ENCODE results near the gene FUT1.

DNA sequence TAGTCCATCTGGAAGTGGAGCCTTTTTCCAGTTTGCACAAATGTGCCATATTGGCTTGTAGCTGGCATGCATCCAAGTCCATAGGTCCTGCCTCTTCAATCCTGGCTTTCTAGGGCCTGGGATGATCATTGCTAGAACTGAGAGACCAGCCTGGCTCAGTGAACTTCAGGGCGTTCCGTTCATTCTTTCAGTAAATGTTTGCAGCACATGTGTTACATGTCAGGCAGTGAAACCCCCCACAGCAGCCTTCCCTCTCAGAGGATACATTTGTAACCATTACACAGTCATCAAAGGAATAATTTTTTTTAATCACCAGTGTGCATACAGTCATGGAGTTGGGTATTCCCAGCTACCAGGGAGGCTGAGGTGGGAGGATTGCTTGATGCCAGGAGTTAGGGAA, 47.0 kb downstream of the FUT1 start:
- TF ChIP-seq, protein P1, sequence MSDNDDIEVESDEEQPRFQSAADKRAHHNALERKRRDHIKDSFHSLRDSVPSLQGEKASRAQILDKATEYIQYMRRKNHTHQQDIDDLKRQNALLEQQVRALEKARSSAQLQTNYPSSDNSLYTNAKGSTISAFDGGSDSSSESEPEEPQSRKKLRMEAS (IDR thresholded peaks at IDR 0.05) = no peak
- TF ChIP-seq SRF (IDR thresholded peaks at IDR 0.05; ENCODE audit: low read depth) (no peak), JUND (IDR thresholded peaks at IDR 0.05) (no peak), EZH2 (IDR thresholded peaks at IDR 0.05) (no peak), POLR2A (IDR thresholded peaks at IDR 0.05; ENCODE audit: borderline replicate concordance, extremely low read depth, insufficient read depth, insufficient read length) (no peak), EGR1 (IDR thresholded peaks at IDR 0.05; ENCODE audit: low read depth) (no peak), RAD21 (IDR thresholded peaks at IDR 0.05; ENCODE audit: low read depth) (no peak), POLR2AphosphoS5 (IDR thresholded peaks at IDR 0.05; ENCODE audit: low read depth, low read length) (no peak)
- TF ChIP-seq, protein P2, sequence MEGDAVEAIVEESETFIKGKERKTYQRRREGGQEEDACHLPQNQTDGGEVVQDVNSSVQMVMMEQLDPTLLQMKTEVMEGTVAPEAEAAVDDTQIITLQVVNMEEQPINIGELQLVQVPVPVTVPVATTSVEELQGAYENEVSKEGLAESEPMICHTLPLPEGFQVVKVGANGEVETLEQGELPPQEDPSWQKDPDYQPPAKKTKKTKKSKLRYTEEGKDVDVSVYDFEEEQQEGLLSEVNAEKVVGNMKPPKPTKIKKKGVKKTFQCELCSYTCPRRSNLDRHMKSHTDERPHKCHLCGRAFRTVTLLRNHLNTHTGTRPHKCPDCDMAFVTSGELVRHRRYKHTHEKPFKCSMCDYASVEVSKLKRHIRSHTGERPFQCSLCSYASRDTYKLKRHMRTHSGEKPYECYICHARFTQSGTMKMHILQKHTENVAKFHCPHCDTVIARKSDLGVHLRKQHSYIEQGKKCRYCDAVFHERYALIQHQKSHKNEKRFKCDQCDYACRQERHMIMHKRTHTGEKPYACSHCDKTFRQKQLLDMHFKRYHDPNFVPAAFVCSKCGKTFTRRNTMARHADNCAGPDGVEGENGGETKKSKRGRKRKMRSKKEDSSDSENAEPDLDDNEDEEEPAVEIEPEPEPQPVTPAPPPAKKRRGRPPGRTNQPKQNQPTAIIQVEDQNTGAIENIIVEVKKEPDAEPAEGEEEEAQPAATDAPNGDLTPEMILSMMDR (IDR thresholded peaks at IDR 0.05 in 2 of 3, conservative IDR thresholded peaks at IDR 0.05 in 1 of 3; ENCODE audit: borderline replicate concordance in 1 of 3, insufficient read depth in 1 of 3, low read depth in 2 of 3, low read length in 2 of 3) = no peak

Measured in HCT116 (cell line).